SK-N-MC (cell line): ENCODE data around the gene PCDHA12.
"Not testable (repeated sequence)": the region's sequence is repeated elsewhere in the genome, so short reads cannot be mapped to it uniquely, and the experiment has no call there.

Experiments
- DNase-seq: peaks from one replicate; pipeline ENCODE4 v3.0.0-alpha.2; 2011; ENCODE audit warnings: low read depth, low spot score
- H3K27ac ChIP-seq: fragments of 200-600 bp; sonication (generic); 2 replicates; pipeline ENCODE4 v1.5.1; 2016; ENCODE audit warnings: mixed run types
- H3K36me3 ChIP-seq: fragments of 200-600 bp; sonication (generic); 2 replicates; pipeline ENCODE4 v1.6.1; 2017; ENCODE audit warnings: antibody characterized with exemption, low read length, mixed read lengths; ENCODE audit not compliant: insufficient read depth
- H3K4me3 ChIP-seq: fragments of 200-600 bp; sonication (generic); 2 replicates; pipeline ENCODE4 v1.5.1; 2016
- H3K9ac ChIP-seq: fragments of 200-600 bp; sonication (generic); 2 replicates; pipeline ENCODE4 v1.8.0; 2017; ENCODE audit warnings: mixed run types, mixed read lengths; ENCODE audit not compliant: insufficient read length
- H3K9me3 ChIP-seq: fragments of 200-600 bp; sonication (generic); 2 replicates; pipeline ENCODE4 v1.6.1; 2017; ENCODE audit warnings: low read depth, mild to moderate bottlenecking, antibody characterized with exemption, low read length, moderate library complexity, mixed read lengths
- EZH2 ChIP-seq: fragments of 200-600 bp; sonication (generic); IDR thresholded peaks from one replicate; pipeline ENCODE4 v1.6.1; 2017; ENCODE audit warnings: antibody characterized with exemption
- FOXP2 ChIP-seq: optimal IDR thresholded peaks from 2 replicates; pipeline ENCODE3; 2011; ENCODE audit warnings: mild to moderate bottlenecking, moderate library complexity; ENCODE audit not compliant: insufficient read depth; ENCODE audit errors: extremely low read length, control extremely low read depth
- POLR2AphosphoS5 ChIP-seq: IDR thresholded peaks from 2 replicates; pipeline ENCODE4 v1.6.1; 2012; ENCODE audit warnings: mild to moderate bottlenecking, low read depth, low read length, borderline replicate concordance

Gene PCDHA12

GRCh38 chr5:140857987-140858240, 17.2 kb upstream of the PCDHA12 start:
- TF ChIP-seq FOXP2, result no peak
- no peak for TF ChIP-seq POLR2AphosphoS5
- TF ChIP-seq EZH2, result no peak
- Histone ChIP-seq H3K27ac (no peak overlapping the region), H3K9ac (no peak overlapping the region), H3K9me3 (no peaks in the 10 kb centered on the region), H3K4me3 (no peak overlapping the region), H3K36me3 (no peaks in the 10 kb centered on the region)
- DNase-seq, result no peak

- H3K9ac ChIP-seq, result no peak overlapping the region
- H3K36me3 ChIP-seq, result no peaks in the 10 kb centered on the region
- TF ChIP-seq FOXP2 (no peak), POLR2AphosphoS5 (no peak), EZH2 (no peak)
- no peaks in the 10 kb centered on the region for H3K9me3 ChIP-seq
- DNase-seq, result no peak
- H3K4me3 ChIP-seq, result no peak overlapping the region
- H3K27ac ChIP-seq, result no peak overlapping the region
These were observed 12.4 kb upstream of the PCDHA12 start for GRCh38 chr5:140862441-140863295.

- DNase-seq, result no peak
- TF ChIP-seq EZH2 (no peak), FOXP2 (no peak), POLR2AphosphoS5 (no peak)
- no peak within 1 kb of the TSS for H3K4me3 ChIP-seq
- no peak within 1 kb of the TSS for H3K9ac ChIP-seq
- no peak within 1 kb of the TSS for H3K27ac ChIP-seq
- no peaks in the 10 kb centered on the region for H3K9me3 ChIP-seq
- no peaks in the 10 kb centered on the region for H3K36me3 ChIP-seq
These were observed 6.2 kb upstream of the PCDHA12 start, which contains the start of gene PCDHA11 for GRCh38 chr5:140868721-140869554. TSS of gene PCDHA11 (plus strand) at chr5:140868957. CDS start at chr5:140869104, 147 bp downstream.

- DNase-seq, result no peak
- no peak for TF ChIP-seq EZH2
- TF ChIP-seq FOXP2, result no peak
- TF ChIP-seq POLR2AphosphoS5, result no peak
- Histone ChIP-seq H3K4me3 (no peak overlapping the region), H3K36me3 (no peaks in the 10 kb centered on the region), H3K9me3 (no peaks in the 10 kb centered on the region), H3K27ac (no peak overlapping the region), H3K9ac (no peak overlapping the region)
These were observed 5.6 kb upstream of the PCDHA12 start for GRCh38 chr5:140869555-140869886.

- Histone ChIP-seq H3K9ac (no peak overlapping the region), H3K27ac (no peak overlapping the region), H3K9me3 (no peaks in the 10 kb centered on the region), H3K4me3 (no peak overlapping the region), H3K36me3 (no peaks in the 10 kb centered on the region)
- TF ChIP-seq FOXP2 (no peak), EZH2 (no peak), POLR2AphosphoS5 (no peak)
- no peak for DNase-seq
These were observed 4.6 kb upstream of the PCDHA12 start for GRCh38 chr5:140870221-140871201.

- H3K36me3 ChIP-seq, DNase-seq, H3K9ac ChIP-seq, H3K9me3 ChIP-seq, H3K4me3 ChIP-seq, H3K27ac ChIP-seq: not testable (repeated sequence)
These were observed 1.6 kb downstream of the PCDHA12 start for GRCh38 chr5:140876541-140877261.

GRCh38 chr5:140877262-140877581, 2.1 kb downstream of the PCDHA12 start:
- H3K9me3 ChIP-seq, result no peaks in the 10 kb centered on the region
- no peak overlapping the region for H3K4me3 ChIP-seq
- H3K36me3 ChIP-seq, result no peaks in the 10 kb centered on the region
- H3K9ac ChIP-seq, result no peak overlapping the region
- DNase-seq, result no peak
- no peak for TF ChIP-seq FOXP2
- no peak for TF ChIP-seq POLR2AphosphoS5
- TF ChIP-seq EZH2, result no peak
- H3K27ac ChIP-seq, result no peak overlapping the region

- Histone ChIP-seq H3K27ac (no peak within 1 kb of the TSS), H3K36me3 (no peaks in the 10 kb centered on the region), H3K4me3 (no peak within 1 kb of the TSS), H3K9me3 (no peaks in the 10 kb centered on the region), H3K9ac (no peak within 1 kb of the TSS)
- TF ChIP-seq POLR2AphosphoS5 (no peak), EZH2 (no peak), FOXP2 (no peak)
- DNase-seq, result no peak
These were observed 6.9 kb downstream of the PCDHA12 start, which contains the start of gene PCDHA13 for GRCh38 chr5:140881889-140882590. TSS of gene PCDHA13 (plus strand) at chr5:140882124. CDS start at chr5:140882269, 145 bp downstream.
